Choroid plexus epithelial cell (primary cell): ENCODE measurements around the gene BACE1-AS.
A peak's percentile ranks its signal among the peaks of the same experiment; 100 is the strongest.

Experiments
- DNase-seq: peaks from one replicate; pipeline ENCODE4 v3.0.0-alpha.2; 2010; ENCODE audit warnings: low read depth
- H3K4me3 ChIP-seq: 2 replicates; pipeline ENCODE4 v1.5.1; 2011; ENCODE audit warnings: low read depth, mild to moderate bottlenecking, control low read depth, low read length, moderate library complexity
- TF ChIP-seq, protein P1 (sequence below): conservative IDR thresholded peaks from 2 replicates; pipeline ENCODE4 v1.5.1; 2011; ENCODE audit warnings: low read depth, mild to moderate bottlenecking, control low read depth, inconsistent platforms, low read length, moderate library complexity

BACE1-AS gene

DNA sequence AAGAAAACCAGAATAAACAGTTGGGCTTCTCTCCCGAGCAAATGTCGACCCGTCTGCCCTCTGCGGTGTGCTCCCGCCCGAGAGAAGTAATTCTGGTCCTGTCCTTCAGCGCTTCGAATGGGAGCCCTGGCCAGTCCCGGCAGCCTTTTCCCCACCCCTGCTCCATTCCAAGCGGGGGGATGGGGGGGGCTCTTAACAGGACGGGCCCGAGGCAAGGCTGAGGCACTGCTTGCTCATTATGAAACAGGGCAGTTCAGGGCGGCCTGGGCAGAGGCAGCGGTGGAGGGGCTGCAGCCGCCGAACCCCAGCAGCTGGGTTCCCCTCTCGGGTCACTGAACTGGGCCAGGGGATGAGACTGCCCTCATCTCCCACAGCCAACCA lies 9.1 kb downstream of the BACE1-AS start:
- TF ChIP-seq, protein P1, sequence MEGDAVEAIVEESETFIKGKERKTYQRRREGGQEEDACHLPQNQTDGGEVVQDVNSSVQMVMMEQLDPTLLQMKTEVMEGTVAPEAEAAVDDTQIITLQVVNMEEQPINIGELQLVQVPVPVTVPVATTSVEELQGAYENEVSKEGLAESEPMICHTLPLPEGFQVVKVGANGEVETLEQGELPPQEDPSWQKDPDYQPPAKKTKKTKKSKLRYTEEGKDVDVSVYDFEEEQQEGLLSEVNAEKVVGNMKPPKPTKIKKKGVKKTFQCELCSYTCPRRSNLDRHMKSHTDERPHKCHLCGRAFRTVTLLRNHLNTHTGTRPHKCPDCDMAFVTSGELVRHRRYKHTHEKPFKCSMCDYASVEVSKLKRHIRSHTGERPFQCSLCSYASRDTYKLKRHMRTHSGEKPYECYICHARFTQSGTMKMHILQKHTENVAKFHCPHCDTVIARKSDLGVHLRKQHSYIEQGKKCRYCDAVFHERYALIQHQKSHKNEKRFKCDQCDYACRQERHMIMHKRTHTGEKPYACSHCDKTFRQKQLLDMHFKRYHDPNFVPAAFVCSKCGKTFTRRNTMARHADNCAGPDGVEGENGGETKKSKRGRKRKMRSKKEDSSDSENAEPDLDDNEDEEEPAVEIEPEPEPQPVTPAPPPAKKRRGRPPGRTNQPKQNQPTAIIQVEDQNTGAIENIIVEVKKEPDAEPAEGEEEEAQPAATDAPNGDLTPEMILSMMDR = no peak
- H3K4me3 ChIP-seq = no peak overlapping the region
- peak; percentile 61 for DNase-seq

DNA sequence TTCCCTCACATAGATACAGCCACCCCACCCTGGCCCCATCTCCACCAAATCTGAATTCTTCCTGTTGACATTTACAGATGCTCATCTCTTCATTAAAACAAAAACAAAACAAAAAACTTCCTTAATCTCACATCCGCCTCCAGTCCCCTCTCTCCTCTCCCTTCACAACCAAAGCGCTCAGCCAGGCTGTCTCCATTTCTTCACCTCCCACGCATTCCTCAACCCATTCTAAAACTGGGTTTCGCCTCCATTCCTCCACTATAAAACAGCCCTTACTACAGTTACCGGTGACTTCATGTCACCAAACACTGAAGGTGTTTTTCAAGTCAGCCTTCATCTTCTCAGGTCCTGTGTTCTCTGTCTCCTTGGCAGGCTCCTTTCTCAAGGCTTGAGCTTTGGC lies 9.6 kb downstream of the BACE1-AS start:
- DNase-seq = no peak
- TF ChIP-seq, protein P1 = no peak
- no peak overlapping the region for H3K4me3 ChIP-seq

DNA sequence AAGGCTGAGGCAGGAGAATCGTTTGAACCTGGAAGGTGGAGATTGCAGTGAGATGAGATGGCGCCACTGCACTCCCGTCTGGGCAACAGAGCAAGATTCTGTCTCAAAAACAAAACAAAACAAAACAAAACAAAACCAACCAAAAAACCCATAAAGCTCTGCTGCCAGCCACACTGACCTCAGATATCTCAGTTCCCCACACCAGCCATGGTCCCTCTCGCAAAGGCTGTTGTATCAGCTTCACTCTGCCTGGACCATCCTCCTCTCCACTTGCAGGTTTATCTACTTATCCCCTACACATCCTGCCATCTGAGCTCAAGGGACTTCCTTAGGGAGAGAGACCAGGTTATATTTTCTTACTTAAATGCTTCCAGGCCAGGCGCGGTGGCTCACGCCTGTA lies 11.1 kb downstream of the BACE1-AS start:
- no peak overlapping the region for H3K4me3 ChIP-seq

DNA sequence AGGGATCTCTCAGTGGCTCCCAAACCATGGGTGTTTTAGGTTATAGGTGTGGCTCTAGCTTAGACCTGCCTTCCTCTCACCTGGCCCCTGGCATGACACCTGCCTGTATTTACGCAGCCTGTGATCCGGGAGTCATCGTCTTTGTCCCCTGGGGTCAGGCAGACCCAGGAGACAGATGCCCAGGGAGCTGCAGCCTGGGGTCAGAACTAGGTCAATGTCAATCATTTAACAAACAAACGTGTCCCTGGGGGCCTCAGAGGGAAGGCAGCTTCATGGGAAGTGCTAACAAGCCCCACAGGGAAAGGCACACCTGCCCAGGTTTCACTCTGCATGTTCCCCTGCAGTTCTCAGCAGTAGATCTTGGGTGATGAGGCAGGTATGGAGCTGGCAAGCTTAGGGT lies 12.0 kb downstream of the BACE1-AS start:
- no peak for DNase-seq
- TF ChIP-seq, protein P1 = no peak
- H3K4me3 ChIP-seq = no peak overlapping the region

More for the DNA sequence above, 11.1 kb downstream of the BACE1-AS start:
- DNase-seq = no peak
- TF ChIP-seq, protein P1 = no peak

DNA sequence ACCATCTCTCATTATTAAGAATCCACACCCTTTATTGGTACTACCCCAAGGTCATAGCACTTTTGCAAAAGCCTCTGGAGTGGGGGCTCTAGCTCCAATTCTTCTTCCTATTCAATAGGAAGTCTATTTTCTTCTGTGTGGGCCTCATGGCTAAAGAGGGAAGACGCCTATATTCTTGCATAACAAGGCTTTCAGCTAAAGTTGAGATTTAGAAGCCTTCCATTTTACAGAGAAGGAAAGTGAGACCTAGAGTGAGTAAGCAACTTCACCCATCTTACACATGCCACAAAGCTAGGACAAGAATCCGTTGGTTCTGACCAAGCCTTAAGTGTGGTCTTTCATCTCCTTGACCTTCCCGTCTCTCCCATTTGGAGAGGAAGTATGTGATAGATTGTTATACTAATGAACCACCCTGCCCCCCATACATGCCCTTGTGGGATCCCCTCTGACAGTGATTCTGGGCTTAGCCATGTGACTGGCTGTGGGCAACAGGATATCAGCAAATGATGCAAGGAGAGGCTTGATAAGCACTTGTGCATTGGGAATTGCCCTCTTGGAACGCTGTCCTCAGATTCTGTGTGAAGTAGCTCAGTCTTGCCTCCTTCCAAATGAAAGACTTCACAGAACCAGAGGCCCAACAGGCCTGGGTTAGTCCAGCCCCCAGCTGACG lies 12.6 kb downstream of the BACE1-AS start:
- no peak for DNase-seq
- TF ChIP-seq, protein P1 = no peak
- no peak overlapping the region for H3K4me3 ChIP-seq

DNA sequence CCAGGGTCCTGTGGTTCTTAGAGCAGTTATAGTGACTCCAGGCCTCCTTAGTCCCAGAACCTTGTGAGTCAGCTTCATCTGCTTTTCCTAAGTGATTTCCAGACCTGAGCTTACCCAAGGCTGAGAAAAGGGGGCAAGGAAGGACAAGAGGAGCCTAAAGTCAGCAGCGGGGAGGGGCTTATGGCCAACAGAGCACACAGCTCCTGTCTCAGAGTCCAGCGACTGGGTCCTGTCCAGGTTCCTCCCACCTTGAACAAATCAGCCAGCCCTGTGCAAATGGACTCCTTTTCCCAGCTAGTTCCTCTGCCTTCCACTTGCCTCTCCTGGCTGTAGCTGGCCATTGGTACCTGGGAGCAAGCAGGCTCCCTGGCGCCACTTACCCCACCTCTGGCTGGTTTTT lies 14.0 kb downstream of the BACE1-AS start:
- TF ChIP-seq, protein P1 = no peak
- DNase-seq = no peak
- no peak overlapping the region for H3K4me3 ChIP-seq

DNA sequence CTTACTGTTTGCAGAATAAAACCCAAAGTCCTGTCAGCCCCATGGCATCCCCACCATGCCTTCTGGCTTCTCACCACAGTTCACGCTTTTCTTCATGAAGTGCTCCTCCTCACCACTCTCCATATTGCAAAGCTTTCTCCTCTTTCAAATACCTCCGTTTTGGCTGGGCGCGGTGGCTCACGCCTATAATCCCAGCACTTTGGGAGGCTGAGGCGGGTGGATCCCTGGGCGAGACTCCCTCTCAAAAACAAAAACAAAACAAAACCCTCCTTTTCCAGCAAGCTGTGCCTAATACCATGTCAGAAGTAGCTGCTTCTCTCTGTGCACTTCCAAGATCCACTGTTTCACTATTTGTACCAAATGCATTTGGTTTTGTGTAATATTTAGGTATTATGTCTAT lies 18.2 kb downstream of the BACE1-AS start:
- no peak overlapping the region for H3K4me3 ChIP-seq
- DNase-seq = no peak
- TF ChIP-seq, protein P1 = no peak
